Activated CD4-positive, alpha-beta T cell treated with anti-CD3 and anti-CD28 coated beads, Interleukin-2, amount 50 U/mL, for 16 hours (primary cell): Measurements from ENCODE around the gene ACTR3C.

Experiments
- DNase-seq: peaks from one replicate; pipeline ENCODE4 v3.0.0-alpha.2; 2020

Gene ACTR3C

DNA sequence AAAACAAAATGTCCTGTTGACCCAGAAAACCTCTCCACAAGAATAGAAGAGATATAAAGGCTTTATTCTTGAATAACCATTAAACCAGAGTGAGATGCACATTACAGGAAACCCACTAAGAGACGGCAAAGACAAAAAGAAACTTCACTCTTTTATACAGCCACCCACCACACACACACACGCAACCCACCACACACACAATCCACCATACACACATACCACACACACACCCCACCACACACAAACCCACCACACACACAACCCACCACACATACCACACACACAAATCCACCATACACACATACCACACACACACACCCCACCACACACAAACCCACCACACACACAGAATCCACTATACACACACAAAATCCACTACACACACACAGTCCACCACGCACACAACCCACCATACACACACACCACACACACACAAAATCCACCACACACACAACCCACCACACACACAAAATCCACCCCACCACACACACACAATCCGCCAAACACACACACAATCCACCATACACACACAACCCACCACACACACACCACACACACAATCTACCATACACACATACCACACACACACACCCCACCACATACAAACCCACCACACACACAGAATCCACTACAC is 35.8 kb upstream of the ACTR3C start:
- DNase-seq = no peak

DNA sequence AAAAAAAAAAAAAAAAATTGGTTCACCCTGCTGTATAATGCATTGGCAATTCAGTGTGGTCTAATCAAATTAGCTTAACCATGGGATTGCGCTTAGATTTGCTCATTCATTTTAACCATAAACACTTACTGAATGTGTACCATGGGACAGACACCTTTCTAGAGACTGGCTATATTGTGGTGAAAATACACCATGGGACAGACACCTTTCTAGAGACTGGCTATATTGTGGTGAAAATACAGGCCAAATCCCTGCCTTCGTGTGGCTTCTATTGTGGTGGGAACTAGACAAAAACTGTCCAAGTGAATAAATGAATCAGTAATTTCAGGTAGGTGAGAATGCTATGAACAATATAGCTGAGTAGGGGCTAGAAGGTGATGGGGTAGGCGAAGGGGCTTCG is 35.1 kb upstream of the ACTR3C start:
- peak; percentile 7 for DNase-seq

DNA sequence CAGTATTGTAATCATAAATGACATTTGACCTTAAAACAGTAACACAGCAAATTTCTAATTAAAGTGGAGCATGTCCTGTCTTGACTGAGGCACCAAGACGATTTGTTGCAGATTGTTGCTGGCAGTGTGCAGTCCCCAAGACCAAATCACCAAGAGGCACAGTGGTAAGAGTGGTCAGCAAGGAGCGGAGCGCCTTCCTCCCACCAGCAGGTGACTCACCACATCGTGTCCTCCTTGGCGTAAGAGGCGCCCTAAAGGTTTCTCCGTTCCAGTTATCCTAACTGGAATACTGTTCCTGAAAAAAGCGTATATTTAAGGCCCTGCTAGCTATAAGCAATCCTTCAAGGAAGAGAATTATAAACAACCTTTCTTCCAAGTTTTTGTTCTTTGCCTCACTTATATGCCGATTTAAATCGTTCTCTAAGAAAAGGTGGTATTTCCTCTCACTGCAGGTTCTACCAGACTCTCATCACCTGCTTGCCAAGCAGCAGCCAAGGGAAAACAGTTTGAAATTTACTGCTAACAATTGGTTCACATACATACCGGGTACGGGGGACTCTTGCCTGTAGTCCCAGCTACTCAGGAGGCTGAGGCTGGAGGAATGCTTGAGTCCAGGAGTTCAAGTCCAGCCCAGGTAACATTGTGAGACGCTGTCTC is 34.6 kb upstream of the ACTR3C start:
- no peak for DNase-seq

DNA sequence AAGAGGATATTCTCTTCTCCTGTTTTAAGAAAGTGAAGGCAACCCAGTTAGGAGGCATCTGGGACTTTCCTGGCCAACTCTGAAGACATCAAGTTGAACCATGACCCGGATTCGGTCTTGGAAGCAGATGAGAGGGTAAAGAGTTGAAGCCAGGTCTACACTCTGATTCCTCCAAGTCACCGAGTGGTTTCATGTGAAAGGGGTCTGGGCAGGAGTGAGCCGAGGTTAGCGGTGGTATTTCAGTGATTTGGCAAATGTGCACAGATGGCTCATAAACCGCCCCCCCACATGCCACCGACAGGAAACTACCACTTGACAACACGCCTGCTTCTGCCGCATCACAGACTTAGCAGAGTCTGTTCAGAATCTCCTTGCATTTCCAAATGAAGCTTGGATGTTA is 33.9 kb upstream of the ACTR3C start:
- peak; percentile 50 for DNase-seq

DNA sequence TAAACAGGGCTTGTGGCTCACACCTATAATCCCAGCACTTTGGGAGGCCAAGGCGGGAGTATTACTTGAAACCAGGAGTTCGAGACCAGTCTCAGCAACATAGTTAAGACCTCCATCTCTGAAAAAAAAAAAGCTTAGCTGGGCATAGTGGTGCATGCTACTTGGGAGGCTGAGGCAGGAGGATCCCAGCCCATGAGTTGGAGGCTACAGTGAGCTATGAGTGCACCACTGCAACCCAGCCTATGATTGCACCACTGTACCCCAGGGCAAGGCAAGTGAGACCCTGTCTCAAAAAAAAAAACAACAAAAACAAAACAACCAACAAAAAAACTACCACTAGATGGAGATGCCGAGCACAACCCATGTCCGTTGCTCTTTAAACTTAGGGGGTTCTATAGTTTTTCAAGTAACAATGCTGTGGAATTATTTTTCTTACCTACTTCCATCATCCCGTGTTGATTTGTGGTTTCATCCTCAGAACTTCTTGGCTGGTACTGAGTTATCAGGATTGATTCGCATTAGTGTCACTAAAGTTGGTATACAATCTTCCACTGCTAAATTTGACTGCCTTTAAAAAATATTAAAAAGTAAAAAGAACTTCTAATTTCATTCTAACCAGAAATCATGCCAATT is 33.0 kb upstream of the ACTR3C start:
- peak; percentile 43 for DNase-seq

DNA sequence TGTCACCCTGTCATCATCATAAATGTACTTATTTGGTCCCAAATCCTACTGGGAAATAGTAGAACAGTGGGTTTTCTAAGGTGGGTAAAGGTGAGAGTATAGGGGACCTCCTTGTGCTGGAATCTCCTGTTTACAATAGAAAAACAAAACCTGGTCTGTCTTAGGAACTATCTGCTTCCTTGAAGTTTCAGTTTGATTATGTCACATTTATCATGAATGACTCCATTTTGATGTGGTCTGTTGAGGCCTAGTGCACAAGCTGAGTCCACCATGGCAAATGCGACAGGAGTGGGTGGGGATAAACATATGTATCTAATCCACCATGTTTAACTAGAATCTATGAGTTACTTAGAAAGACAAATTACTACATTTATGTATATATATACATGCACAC is 32.3 kb upstream of the ACTR3C start:
- no peak for DNase-seq

DNA sequence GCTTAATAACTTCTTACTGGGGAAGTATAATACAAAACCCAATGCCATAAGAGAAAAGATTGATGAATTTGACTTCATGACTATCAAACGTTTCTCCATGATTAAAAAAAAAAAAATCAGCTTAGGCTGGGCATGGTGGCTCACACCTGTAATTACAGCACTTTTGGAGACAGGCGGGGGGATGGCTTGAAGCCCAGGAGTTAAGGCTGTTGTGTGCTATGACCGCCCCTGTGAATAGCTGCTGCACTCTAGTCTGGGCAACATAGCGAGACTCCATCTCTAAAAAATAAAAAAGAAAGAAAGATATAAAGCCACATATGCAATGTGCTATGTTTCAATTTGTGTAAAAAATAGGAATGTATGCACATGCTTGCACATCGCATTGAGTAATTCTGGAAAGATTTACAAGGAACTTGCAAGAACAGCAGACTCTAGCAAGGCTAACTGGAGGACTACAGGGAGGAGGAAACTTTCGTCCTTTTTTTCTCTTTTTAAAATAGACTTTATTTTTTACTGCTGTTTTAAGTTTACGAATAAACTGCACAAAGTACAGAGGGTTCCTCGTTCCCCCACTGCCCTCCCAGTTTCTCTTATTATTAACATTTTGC is 28.3 kb upstream of the ACTR3C start:
- DNase-seq = no peak

DNA sequence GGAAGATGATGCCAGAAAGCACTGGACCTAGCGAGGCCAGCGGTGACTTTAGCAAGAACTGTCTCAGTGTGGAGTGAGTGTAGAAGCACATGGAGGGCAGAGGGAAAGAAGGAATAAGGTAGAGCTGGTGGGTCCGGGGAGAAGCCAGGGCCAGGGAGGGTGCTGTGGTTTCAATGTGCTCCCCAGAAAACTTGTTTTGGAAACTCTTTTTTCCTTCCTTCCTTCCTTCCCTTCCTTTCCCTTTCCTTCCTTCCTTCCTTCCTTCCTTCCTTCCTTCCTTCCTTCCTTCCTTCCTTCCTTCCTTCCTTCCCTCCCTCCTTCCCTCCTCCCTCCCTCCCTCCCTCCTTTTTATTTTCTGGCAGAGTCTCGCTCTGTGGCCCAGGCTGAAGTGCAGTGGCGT is 23.6 kb upstream of the ACTR3C start:
- DNase-seq = no peak

DNA sequence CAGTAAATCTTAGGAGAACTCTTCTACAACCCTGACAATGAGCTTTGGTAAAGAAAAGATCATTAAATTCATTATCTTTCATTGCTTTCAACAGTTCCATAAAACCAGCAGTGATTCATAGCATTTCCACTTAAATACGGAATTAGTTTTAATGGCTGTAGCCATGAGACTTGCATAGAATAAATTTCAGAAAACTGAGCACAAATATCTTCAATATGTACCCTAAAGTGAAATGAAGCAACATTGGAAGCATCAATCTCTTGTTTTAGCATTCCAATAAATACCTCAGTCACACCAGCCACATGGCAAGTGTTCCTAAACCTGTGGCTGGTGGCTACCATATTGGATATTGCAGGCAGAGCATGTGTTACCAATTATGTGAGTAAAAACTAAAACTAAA is 21.7 kb upstream of the ACTR3C start:
- no peak for DNase-seq

DNA sequence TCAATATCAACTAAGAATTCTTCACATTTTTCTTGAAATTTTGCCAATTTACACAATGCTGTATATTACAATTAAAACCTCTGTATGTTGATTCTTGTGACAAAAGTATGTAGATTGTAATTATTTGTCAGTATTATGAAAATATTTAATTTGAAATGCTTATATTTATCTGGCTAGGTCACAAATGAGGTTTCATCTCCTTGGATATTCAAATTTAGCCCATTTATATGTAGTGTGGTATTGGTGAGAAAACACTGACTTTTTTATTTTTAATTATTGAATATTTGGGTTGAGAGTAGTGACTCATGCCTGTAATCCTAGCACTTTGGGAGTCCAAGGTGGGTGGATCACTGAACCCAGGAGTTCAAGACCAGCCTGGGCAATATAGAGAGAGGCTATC is 21.0 kb upstream of the ACTR3C start:
- DNase-seq = no peak

DNA sequence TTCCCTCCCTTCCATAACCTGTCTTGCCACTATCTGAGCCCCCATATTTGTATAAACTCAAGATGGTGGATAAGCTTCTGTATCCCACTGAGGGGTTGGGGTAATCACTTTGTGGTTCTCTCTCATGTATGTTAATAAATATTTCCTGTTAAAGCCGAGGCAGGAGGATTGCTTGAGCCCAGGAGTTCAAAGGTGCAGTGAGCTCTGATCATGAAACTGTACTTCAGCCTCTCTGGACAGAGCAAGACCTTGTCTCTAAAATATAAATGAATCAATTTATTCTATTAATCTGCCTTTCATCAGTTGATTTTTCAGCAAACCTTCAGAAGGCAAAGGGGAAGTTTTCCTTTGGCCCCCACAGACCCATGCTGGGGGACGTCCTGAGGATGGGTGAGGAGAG is 19.9 kb upstream of the ACTR3C start:
- no peak for DNase-seq

DNA sequence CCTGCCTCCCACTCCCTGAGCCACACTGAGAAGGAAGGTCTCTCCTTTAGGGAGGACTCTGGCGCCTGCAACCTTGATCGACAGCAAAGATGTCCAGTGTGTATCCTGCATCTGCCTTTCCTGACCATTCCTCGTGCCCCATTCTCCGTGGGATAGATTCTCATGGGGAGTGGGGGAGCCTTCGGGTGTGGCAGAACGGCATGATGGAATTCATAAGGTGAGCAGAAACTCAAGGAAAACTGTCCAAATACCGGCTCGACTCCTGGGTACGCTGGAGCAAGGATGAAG is 18.7 kb upstream of the ACTR3C start:
- DNase-seq = no peak

DNA sequence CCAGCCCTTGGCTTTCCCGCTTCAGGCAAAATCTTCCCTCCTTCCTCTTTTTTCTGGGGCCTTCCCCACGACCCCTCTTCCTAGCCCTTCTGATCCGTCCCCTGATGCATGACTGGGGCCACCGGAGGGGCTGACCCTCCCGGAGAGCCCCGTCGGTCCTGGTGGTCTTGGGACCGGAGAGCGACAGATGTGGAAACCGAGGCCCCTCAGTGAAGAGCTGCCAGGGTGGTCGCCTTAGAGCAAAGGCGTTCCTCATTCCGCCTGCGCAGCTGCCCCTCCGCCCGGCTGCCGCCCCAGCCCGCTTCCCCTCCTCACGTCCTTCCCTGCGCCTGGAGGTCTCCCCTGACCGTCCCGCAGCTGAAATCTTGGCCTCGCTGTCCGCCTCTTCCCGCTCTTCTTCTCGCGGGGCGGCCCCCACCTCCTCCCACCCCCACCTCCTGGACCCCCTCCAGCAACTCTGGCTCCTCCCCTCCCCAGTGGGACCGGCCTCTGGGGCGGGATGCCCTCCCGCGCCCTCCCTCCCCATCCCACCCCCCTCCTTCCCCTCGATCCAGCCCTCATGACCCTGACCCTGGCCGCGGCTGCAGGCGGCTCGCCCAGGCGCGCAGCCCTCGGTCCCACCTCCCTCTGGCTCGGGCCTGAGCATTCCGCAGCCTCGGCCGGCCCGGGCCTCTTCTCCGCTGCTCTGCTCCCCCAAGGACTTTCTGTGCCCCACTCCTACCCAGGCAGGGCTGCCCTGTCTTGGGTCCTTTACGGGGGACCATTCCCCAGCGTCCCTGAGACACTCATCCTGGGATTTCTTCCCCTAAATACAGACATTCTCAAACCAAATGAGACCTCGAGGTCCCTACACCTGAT is 18.1 kb upstream of the ACTR3C start, which contains the start of gene RARRES2:
Gene RARRES2 (minus strand): TSS at position 367 of the 858 bp plus-strand sequence. CDS start 1,020 bp downstream, outside the sequence.
- no peak for DNase-seq

DNA sequence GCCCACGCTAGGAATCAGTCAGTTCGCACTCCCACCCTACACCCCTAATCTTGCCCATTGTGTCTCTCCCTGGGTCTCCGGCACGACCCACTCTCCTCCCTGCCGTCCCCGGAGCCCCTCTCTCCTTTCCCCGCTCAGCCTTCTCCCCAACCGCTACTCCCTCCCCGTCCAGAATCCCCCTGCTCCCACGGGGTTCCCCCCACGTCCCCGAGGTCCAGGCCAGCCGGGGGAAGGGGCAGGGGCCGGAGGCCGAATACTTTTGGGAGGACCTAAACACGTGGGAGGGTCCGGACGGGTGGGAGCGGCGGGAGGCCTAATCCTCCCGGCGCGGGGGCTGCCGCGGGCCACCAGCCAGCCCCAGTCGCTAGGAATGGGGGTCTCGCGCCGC is 17.5 kb upstream of the ACTR3C start:
- DNase-seq = no peak

DNA sequence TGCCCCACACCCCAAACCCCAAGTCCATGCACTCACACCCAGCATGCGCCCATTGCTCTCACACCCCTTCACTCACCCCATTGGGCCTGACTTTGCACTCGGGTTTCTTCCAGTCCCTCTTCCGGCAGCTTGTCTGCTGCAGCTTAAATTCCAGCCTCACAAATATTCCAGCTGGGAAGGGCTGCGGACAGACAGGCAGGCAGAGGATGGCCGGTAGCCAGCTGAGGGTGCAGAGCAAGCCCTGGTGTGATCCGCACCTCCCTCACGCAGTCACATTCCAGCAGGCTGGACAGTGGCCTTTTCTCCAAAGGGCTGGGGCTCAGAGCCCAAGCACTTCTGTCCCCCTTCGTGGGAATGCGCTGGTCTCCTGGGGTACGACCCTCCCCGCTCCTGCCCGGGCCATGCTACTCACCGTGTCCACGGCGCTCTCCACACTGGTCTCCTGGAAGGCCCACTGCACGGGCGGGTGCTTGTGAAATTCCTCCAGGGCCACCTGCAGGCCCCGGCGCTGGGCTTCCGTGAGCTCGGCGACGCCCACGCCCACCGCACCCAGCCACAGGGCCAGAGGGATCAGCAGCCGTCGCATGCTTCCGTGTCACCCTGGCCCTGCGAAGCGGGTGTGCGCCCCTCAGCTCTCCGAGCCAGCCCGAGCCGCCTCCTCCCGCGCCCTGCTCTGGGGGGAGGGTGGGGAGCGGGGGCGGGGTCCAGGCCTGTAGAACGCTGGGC is 16.8 kb upstream of the ACTR3C start:
- DNase-seq = no peak

DNA sequence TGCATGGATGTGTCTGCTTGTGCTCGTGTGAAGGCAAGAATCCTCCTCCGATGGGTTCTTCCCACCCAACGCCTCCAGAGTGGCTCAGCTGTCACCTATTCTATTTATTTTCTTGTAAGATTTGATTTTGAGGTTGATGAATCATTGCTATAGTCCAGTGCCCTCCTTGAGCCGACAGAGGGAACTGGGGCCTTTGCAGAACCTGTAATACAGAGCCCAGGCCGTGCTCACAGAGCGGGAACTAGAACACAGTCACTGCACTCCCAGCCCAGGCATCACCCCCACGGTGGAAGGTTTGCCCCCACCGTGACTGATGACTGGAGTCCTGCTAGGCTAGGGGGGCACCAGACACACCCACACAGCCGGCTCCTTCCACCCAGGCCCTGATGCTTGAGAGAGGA is 16.1 kb upstream of the ACTR3C start:
- no peak for DNase-seq

DNA sequence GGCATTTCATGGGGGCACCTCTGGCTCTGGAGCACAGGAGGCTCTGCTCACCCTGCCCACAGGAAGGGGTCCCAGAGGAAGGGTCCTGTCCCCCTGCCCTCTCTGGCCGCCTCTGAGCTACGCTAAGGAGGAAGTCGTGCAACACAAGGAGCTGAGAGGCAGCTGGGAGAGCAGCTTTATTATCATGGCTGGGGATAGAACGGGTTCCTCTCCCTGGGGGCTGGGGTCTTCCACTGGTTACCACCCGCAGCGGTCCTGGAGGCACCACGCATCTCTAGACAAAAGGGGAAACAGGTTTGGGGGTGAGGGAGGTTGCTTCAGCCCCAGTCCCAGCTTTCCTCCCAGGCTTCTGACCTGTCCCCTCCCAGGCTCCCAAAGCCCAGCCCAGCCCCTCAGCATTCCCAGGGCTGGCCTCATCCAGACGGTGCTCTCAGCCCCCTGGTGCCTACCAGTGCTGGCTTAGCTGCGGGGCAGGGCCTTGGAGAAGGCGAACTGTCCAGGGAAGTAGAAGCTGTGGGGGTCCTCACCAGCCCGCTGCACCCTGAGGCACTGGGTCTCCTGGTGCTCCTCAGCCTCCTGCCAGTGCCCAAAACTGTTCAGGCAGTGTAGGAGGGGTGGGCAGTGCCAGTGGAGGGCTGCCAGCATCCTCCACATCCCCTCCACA is 15.0 kb upstream of the ACTR3C start:
- DNase-seq = no peak

DNA sequence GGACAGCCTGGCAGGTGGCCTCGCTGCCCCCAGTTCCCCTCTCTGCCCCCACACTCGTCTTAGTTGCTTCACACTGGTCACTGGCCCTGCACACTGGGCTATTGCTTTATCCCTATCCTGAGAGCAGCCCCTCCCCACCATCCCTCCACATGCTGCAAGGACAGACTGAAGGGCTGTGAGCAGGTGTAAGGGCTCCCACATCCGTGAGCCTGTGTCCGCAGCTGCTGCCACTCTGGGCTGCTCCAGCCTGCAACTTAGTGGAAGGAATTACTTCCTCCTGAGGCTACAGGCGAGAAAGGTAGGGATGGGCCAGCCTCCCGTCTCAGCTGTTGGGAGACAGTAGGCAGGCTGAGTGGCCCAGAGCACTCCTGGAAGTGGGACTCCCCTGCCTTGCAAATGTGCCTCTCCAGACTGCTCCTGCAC is 14.3 kb upstream of the ACTR3C start:
- DNase-seq = no peak

DNA sequence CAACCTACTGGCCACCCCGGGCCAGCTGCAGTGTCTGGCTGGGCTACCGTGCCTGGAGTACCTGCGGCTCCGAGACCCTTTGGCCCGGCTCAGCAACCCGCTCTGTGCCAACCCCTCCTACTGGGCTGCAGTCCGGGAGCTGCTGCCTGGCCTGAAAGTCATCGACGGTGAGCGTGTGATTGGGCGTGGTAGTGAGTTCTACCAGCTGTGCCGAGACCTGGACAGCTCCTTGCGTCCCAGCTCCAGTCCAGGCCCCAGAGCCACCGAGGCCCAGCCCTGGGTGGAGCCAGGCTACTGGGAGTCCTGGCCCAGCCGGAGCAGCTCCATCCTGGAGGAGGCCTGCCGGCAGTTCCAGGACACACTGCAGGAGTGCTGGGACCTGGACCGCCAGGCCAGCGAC is 13.8 kb upstream of the ACTR3C start:
- DNase-seq = no peak

DNA sequence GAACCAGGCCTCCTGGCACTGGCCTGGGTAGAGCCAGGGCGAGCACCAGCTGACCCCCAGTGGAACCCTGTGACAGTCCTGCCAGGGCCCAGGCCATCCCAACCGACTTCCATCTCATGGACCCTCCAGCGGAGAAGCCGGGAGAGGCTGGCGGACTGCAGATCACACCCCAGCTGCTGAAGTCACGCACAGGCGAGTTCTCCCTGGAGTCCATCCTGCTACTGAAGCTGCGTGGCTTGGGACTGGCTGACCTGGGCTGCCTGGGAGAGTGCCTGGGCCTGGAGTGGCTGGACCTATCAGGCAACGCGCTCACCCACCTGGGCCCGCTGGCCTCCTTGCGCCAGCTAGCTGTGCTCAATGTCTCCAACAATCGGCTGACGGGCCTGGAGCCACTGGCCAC is 13.4 kb upstream of the ACTR3C start:
- no peak for DNase-seq

DNA sequence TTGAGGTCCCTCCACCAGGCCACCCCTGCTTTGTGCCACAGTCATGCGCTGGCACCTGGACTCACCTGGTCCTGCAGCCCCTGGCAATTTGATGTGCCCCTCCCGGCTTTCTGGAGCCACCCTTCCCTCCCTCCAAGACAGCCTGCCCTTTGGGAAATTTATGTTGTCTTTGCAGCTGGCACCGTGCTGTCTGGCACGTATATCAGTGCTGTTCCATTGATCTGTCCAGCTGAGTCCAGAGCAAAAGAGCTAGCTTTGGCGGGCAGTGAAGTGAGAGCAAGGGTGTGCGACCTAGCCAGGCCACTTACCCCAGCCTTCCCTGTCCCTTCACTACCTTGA is 12.4 kb upstream of the ACTR3C start:
- no peak for DNase-seq

DNA sequence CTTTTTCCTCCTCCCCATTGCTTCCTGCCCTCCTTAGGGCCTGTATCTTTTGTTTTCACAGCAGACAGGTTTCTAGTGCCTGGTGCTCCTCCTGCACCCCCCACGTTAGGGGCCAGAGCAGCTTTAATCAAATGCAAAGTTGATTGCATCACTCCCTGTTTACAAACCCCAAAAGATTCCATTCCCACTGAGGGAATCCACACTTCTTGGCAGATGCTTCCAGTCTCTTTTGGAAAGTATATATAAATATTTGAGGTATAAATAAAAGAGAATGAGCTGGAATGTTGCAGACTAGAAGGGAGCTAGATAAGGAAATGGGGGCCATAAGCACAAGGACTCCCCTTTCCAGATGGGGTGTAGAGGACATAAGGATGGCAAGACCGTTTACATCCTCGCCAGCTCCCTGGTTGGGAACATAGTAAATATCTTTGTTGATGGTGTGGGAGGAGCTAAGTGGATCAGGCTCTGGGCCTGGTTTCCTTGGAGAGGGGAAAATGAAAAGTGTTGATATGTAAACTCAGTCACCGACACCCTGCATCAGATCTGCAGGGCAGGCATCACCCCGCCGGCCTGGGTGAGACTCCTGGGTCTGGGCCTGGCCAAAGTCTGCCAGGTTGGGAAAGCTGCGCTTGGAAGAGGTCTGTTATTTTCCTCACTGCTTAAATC is 11.9 kb upstream of the ACTR3C start:
- no peak for DNase-seq
